ENCODE measurements around the gene EPHA2.

- TF ChIP-seq CTCF (conservative IDR thresholded peaks at IDR 0.05; ENCODE audit: low read depth in 2 of 2) (no peak), POLR2AphosphoS5 (IDR thresholded peaks at IDR 0.05; ENCODE audit: low read depth) (no peak), EZH2 (IDR thresholded peaks at IDR 0.05; ENCODE audit: low read depth, unreplicated experiment) (no peak), ETS1 (IDR thresholded peaks at IDR 0.05) (no peak), REST (IDR thresholded peaks at IDR 0.05; ENCODE audit: unreplicated experiment) (no peak), EZH2phosphoT487 (IDR thresholded peaks at IDR 0.05; ENCODE audit: unreplicated experiment) (no peak)
Observed at GRCh38 chr1:16195518-16195905, 39.6 kb upstream of the EPHA2 start.

All from GM23338 (cell line).